GM23248 (cell line): ENCODE measurements around the gene WASL.

Experiments
- EZH2 ChIP-seq: fragments of 200-600 bp; sonication (generic); IDR thresholded peaks from 2 replicates; pipeline ENCODE4 v1.6.1; 2018; ENCODE audit warnings: antibody characterized with exemption, mild to moderate bottlenecking; ENCODE audit not compliant: insufficient read depth, poor library complexity, severe bottlenecking
- EZH2phosphoT487 ChIP-seq: fragments of 200-600 bp; sonication (generic); IDR thresholded peaks from 2 replicates; pipeline ENCODE4 v1.6.1; 2018; ENCODE audit warnings: antibody characterized with exemption, moderate library complexity, mild to moderate bottlenecking, low read depth; ENCODE audit not compliant: insufficient read depth

GRCh38 chr7:123643495-123644441 is 105.0 kb downstream of the WASL start:
- TF ChIP-seq EZH2phosphoT487 (no peak), EZH2 (no peak)
